ENCODE data around the gene TUBE1. TPM values are rescaled to one million over a fixed set of nuclear protein-coding genes. Genes with fewer than 3 reads are reported as not detected.

TUBE1 gene
- total RNA-seq, 1 experiment from 2014 or later: 42.5 TPM

DNA sequence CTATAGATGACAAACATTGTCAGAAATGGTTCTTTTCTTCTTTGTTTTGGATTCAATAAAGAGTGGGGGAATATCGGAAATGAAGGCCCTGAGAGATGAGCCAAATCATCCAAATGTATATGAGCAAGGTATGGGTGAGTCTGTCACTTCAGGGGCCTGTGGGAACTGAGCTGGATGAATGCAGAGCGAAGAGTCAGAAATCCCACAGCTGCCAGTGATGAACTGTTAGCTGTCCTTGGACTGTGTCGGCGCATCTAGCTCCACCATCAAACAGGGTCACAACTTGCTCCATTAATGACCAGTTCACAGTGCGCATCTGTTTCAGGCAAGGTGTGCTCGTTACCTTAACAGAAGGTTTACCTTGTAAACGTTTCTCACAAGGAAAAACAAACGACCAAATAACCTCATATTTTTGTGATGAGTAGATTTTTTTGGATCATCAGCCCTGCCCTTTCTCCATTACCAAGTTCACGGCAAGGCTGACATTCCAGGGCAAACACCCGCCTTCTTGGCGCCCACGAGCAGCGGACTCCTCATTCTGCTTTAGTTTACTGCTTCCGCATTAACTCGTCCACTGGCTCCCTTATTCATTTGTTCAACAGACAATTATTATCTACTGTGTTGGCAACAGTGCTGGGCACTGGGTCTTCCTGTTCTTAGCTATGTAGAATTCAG lies 48.4 kb downstream of the TUBE1 start:
- TF ChIP-seq YY1 (IDR thresholded peaks at IDR 0.05; ENCODE audit: extremely low read depth, insufficient replicate concordance, low read depth, low read length): no peak
- no peak for TF ChIP-seq SIN3A (IDR thresholded peaks at IDR 0.05; ENCODE audit: low read depth)
- no peak for TF ChIP-seq RAD21 (IDR thresholded peaks at IDR 0.05; ENCODE audit: low read depth)
- Histone ChIP-seq H3K4me2 (ENCODE audit: low read length) (no peak overlapping the region), H3K9ac (ENCODE audit: low read length) (no peak overlapping the region), H3K36me3 (ENCODE audit: control insufficient read depth in 1 of 2, insufficient read depth in 2 of 2, low read length in 2 of 2) (no peaks in the 10 kb centered on the region), H3K27me3 (ENCODE audit: insufficient read depth, low read length) (no peaks in the 10 kb centered on the region), H4K20me1 (ENCODE audit: insufficient read depth) (no peaks in the 10 kb centered on the region), H3K9me2 (ENCODE audit: insufficient read depth) (no peaks in the 10 kb centered on the region), H2AFZ (ENCODE audit: low read depth, low read length, poor library complexity, severe bottlenecking) (peak overlapping the region; percentile 66), H3K9me3 (ENCODE audit: control insufficient read depth in 1 of 2, insufficient read depth in 1 of 2, low read depth in 1 of 2, low read length in 2 of 2) (no peaks in the 10 kb centered on the region), H3K4me3 (replicated peaks in 1 of 2; ENCODE audit: low read depth in 1 of 2, low read length in 2 of 2) (no peak overlapping the region), H3K27ac (ENCODE audit: low read depth, low read length) (no peak overlapping the region), H3K4me1 (ENCODE audit: control insufficient read depth in 1 of 2, insufficient read depth in 2 of 2, low read length in 2 of 2) (peaks cover 0 to 13% of the 10 kb centered on the region in 2 experiments; a peak in 2 of 4 replicates), H3K79me2 (ENCODE audit: insufficient read depth, low read length) (no peaks in the 10 kb centered on the region)
- no peak for ATAC-seq
- DNase-seq (ENCODE audit: low read depth, low spot score): no peak
- POLR2A ChIA-PET: no interaction called here
- RAD21 ChIA-PET (ENCODE audit: low non-redundant PET in 1 of 2, low total read pairs in 2 of 2, uncharacterized antibody in 2 of 2, unreplicated experiment in 2 of 2): no interaction called here
- intact Hi-C loops (cut with micrococcal nuclease): no loop called here
- CTCF ChIA-PET: interaction anchor here (1.0 to 1.4 kb wide), 2 partner anchors 329 kb away, joined by 3 to 4 read pairs; no protein-coding TSS in a partner anchor
- no TSS peak for BruUV-seq (replicated peaks)

DNA sequence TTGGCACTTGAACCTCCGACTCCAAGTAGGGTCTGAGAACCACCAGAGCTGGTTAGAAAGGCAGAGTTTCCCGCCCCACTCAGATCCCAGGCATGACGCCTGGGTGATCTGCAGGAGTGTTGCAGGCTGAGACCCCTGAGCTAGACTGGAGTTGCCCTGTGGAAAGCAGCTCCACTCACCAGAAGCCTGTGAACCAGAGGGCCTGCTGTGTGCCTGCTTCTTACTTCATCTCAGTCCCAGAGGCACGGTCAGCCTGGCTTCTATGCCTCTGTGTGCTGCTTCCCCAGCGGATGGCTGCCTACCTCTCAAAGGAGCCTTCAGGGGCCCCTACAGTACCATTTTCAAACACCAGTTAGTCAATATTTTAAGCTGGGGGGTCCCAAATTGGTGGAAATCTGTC lies 49.0 kb downstream of the TUBE1 start:
- Histone ChIP-seq H3K27me3 (ENCODE audit: insufficient read depth, low read length) (0 out of 2 replicates have a peak, but pooled peaks cover 4% of the 10 kb centered on the region), H3K36me3 (ENCODE audit: control insufficient read depth in 1 of 2, insufficient read depth in 2 of 2, low read length in 2 of 2) (no peaks in the 10 kb centered on the region), H3K4me1 (ENCODE audit: control insufficient read depth in 1 of 2, insufficient read depth in 2 of 2, low read length in 2 of 2) (peaks cover 0 to 13% of the 10 kb centered on the region in 2 experiments; a peak in 2 of 4 replicates), H3K4me2 (ENCODE audit: low read length) (peak overlapping the region; percentile 42; the same call in 1 of the 2 replicates), H3K4me3 (replicated peaks in 1 of 2; ENCODE audit: low read depth in 1 of 2, low read length in 2 of 2) (no peak overlapping the region), H3K9ac (ENCODE audit: low read length) (no peak overlapping the region), H4K20me1 (ENCODE audit: insufficient read depth) (no peaks in the 10 kb centered on the region), H3K79me2 (ENCODE audit: insufficient read depth, low read length) (no peaks in the 10 kb centered on the region), H3K9me2 (ENCODE audit: insufficient read depth) (no peaks in the 10 kb centered on the region), H2AFZ (ENCODE audit: low read depth, low read length, poor library complexity, severe bottlenecking) (peak overlapping the region; percentile 66), H3K27ac (ENCODE audit: low read depth, low read length) (no peak overlapping the region), H3K9me3 (ENCODE audit: control insufficient read depth in 1 of 2, insufficient read depth in 1 of 2, low read depth in 1 of 2, low read length in 2 of 2) (no peaks in the 10 kb centered on the region)
- POLR2A ChIA-PET: no interaction called here
- intact Hi-C loops (cut with micrococcal nuclease): no loop called here
- DNase-seq (ENCODE audit: low read depth, low spot score) (no peak), ATAC-seq (no peak)
- TF ChIP-seq, protein P1, sequence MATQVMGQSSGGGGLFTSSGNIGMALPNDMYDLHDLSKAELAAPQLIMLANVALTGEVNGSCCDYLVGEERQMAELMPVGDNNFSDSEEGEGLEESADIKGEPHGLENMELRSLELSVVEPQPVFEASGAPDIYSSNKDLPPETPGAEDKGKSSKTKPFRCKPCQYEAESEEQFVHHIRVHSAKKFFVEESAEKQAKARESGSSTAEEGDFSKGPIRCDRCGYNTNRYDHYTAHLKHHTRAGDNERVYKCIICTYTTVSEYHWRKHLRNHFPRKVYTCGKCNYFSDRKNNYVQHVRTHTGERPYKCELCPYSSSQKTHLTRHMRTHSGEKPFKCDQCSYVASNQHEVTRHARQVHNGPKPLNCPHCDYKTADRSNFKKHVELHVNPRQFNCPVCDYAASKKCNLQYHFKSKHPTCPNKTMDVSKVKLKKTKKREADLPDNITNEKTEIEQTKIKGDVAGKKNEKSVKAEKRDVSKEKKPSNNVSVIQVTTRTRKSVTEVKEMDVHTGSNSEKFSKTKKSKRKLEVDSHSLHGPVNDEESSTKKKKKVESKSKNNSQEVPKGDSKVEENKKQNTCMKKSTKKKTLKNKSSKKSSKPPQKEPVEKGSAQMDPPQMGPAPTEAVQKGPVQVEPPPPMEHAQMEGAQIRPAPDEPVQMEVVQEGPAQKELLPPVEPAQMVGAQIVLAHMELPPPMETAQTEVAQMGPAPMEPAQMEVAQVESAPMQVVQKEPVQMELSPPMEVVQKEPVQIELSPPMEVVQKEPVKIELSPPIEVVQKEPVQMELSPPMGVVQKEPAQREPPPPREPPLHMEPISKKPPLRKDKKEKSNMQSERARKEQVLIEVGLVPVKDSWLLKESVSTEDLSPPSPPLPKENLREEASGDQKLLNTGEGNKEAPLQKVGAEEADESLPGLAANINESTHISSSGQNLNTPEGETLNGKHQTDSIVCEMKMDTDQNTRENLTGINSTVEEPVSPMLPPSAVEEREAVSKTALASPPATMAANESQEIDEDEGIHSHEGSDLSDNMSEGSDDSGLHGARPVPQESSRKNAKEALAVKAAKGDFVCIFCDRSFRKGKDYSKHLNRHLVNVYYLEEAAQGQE (IDR thresholded peaks at IDR 0.05; ENCODE audit: low read depth): no peak
- TF ChIP-seq EZH2 (IDR thresholded peaks at IDR 0.05) (no peak), SRF (IDR thresholded peaks at IDR 0.05; ENCODE audit: low read depth) (no peak), ELF1 (IDR thresholded peaks at IDR 0.05; ENCODE audit: borderline replicate concordance, low read depth) (no peak), CBX3 (IDR thresholded peaks at IDR 0.05; ENCODE audit: low read depth) (no peak), CEBPB (IDR thresholded peaks at IDR 0.05; ENCODE audit: low read depth) (no peak), TCF7L2 (IDR thresholded peaks at IDR 0.05; ENCODE audit: borderline replicate concordance, extremely low read depth, insufficient read depth, insufficient read length) (no peak), SIN3A (IDR thresholded peaks at IDR 0.05; ENCODE audit: low read depth) (no peak), ZFX (IDR thresholded peaks at IDR 0.05) (no peak), JUND (IDR thresholded peaks at IDR 0.05) (no peak), POLR2AphosphoS5 (IDR thresholded peaks at IDR 0.05; ENCODE audit: low read depth, low read length) (no peak), YY1 (IDR thresholded peaks at IDR 0.05; ENCODE audit: extremely low read depth, insufficient replicate concordance, low read depth, low read length) (no peak), POLR2A (IDR thresholded peaks at IDR 0.05; ENCODE audit: borderline replicate concordance, extremely low read depth, insufficient read depth, insufficient read length) (no peak), SP1 (IDR thresholded peaks at IDR 0.05; ENCODE audit: low read depth) (no peak)
- TF ChIP-seq, protein P2, sequence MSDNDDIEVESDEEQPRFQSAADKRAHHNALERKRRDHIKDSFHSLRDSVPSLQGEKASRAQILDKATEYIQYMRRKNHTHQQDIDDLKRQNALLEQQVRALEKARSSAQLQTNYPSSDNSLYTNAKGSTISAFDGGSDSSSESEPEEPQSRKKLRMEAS (IDR thresholded peaks at IDR 0.05): no peak
- TF ChIP-seq, protein P3, sequence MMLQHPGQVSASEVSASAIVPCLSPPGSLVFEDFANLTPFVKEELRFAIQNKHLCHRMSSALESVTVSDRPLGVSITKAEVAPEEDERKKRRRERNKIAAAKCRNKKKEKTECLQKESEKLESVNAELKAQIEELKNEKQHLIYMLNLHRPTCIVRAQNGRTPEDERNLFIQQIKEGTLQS (IDR thresholded peaks at IDR 0.05): no peak
- BruUV-seq (replicated peaks): no TSS peak
- CTCF ChIA-PET: interaction anchor here (1.4 kb wide), 1 partner anchor 328 kb away, joined by 4 read pairs; no protein-coding TSS in a partner anchor
- RAD21 ChIA-PET (ENCODE audit: low non-redundant PET in 1 of 2, low total read pairs in 2 of 2, uncharacterized antibody in 2 of 2, unreplicated experiment in 2 of 2): no interaction called here

Data from HCT116 (cell line).